Osteocyte (in vitro differentiated cells): ENCODE measurements around the gene SEC22A. TPM values are rescaled to one million over a fixed set of nuclear protein-coding genes. Genes with fewer than 3 reads are reported as not detected.

Source experiments
- DNase-seq: peaks from one replicate; pipeline ENCODE4 v3.0.0; 2021; ENCODE audit warnings: mixed read lengths; ENCODE audit not compliant: unreplicated experiment; ENCODE audit errors: extremely low spot score
- H3K27ac Mint-ChIP-seq: one replicate; pipeline ENCODE4 v1.8.0; 2021; ENCODE audit warnings: mild to moderate bottlenecking, mixed read lengths; ENCODE audit not compliant: unreplicated experiment
- H3K27me3 Mint-ChIP-seq: one replicate; pipeline ENCODE4 v1.8.0; 2021; ENCODE audit warnings: mixed read lengths; ENCODE audit not compliant: unreplicated experiment
- H3K36me3 Mint-ChIP-seq: one replicate; pipeline ENCODE4 v1.8.0; 2021; ENCODE audit warnings: mixed read lengths; ENCODE audit not compliant: unreplicated experiment
- H3K4me1 Mint-ChIP-seq: one replicate; pipeline ENCODE4 v1.8.0; 2021; ENCODE audit warnings: mixed read lengths; ENCODE audit not compliant: unreplicated experiment
- H3K4me3 Mint-ChIP-seq: one replicate; pipeline ENCODE4 v1.8.0; 2021; ENCODE audit warnings: mild to moderate bottlenecking, moderate library complexity, mixed read lengths; ENCODE audit not compliant: unreplicated experiment
- H3K9me3 Mint-ChIP-seq: one replicate; pipeline ENCODE4 v1.8.0; 2021; ENCODE audit warnings: mixed read lengths; ENCODE audit not compliant: unreplicated experiment
- CTCF ChIP-seq: fragments of 200-600 bp; sonication (generic); IDR thresholded peaks from 2 replicates; pipeline ENCODE4 v1.5.0; 2021; ENCODE audit warnings: antibody characterized with exemption, mild to moderate bottlenecking, moderate library complexity
- total RNA-seq: library from RNA; stranded (reverse); gene quantifications from 2 replicates; pipeline ENCODE4 v1.2.1, GENCODE V29; 2021

Gene SEC22A
- total RNA-seq, 1 donor from 2014 or later: 19.1 TPM

- Mint-ChIP-seq H3K4me1 (no peaks in the 10 kb centered on the region), H3K27ac (no peak overlapping the region), H3K4me3 (no peak overlapping the region), H3K27me3 (peaks cover 6% of the 10 kb centered on the region), H3K9me3 (no peaks in the 10 kb centered on the region), H3K36me3 (peaks cover 2% of the 10 kb centered on the region)
- no peak for DNase-seq
- no peak for TF ChIP-seq CTCF
Observed at GRCh38 chr3:123300056-123300455, 98.3 kb downstream of the SEC22A start.

- no peak for DNase-seq
- H3K4me3 Mint-ChIP-seq: no peak overlapping the region
- H3K4me1 Mint-ChIP-seq: no peaks in the 10 kb centered on the region
- peaks cover 2% of the 10 kb centered on the region for H3K36me3 Mint-ChIP-seq
- no peak for TF ChIP-seq CTCF
- H3K27me3 Mint-ChIP-seq: peaks cover 5% of the 10 kb centered on the region
- H3K9me3 Mint-ChIP-seq: no peaks in the 10 kb centered on the region
- no peak overlapping the region for H3K27ac Mint-ChIP-seq
Observed at GRCh38 chr3:123300583-123300982, 98.8 kb downstream of the SEC22A start.

- Mint-ChIP-seq H3K27ac (no peak overlapping the region), H3K4me3 (no peak overlapping the region), H3K9me3 (no peaks in the 10 kb centered on the region), H3K36me3 (peaks cover 2% of the 10 kb centered on the region), H3K27me3 (peaks cover 5% of the 10 kb centered on the region), H3K4me1 (no peaks in the 10 kb centered on the region)
- no peak for TF ChIP-seq CTCF
- DNase-seq: no peak
Observed at GRCh38 chr3:123301331-123302184, 99.8 kb downstream of the SEC22A start.

GRCh38 chr3:123302961-123303360, 101.2 kb downstream of the SEC22A start:
- peaks cover 2% of the 10 kb centered on the region for H3K36me3 Mint-ChIP-seq
- H3K4me3 Mint-ChIP-seq: no peak overlapping the region

More at GRCh38 chr3:123302961-123303360, 101.2 kb downstream of the SEC22A start:
- Mint-ChIP-seq H3K4me1 (no peaks in the 10 kb centered on the region), H3K27ac (no peak overlapping the region), H3K27me3 (peaks cover 16% of the 10 kb centered on the region), H3K9me3 (no peaks in the 10 kb centered on the region)
- no peak for DNase-seq
- TF ChIP-seq CTCF: no peak
